Measurements from ENCODE around the gene LRRFIP2.

LRRFIP2 gene

GRCh38 chr3:37190667-37191066 lies 16.3 kb upstream of the LRRFIP2 start:
- in situ Hi-C loops (cut with MboI; ENCODE audit: low sequenced_read_pairs): no loop called here

DNA sequence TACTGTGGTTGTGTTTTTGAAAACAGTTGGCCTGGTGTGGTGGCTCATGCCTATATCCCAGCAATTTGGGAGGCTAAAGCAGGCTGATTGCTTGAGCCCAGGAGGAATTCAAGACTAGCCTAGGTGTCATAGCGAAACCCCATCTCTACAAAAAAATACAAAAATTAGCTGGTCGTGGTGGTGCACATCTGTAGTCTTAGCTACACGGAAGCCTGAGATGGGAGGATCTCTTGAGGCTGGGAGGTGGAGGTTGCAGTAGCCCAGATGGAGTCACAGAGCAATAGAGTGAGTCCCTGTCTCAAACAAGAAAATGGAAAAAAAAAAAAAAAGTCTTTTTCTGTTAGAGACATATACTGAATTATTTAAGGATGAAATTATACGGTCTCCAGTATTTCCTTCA lies 14.7 kb upstream of the LRRFIP2 start:
- in situ Hi-C loops (cut with MboI; ENCODE audit: low sequenced_read_pairs): no loop called here

DNA sequence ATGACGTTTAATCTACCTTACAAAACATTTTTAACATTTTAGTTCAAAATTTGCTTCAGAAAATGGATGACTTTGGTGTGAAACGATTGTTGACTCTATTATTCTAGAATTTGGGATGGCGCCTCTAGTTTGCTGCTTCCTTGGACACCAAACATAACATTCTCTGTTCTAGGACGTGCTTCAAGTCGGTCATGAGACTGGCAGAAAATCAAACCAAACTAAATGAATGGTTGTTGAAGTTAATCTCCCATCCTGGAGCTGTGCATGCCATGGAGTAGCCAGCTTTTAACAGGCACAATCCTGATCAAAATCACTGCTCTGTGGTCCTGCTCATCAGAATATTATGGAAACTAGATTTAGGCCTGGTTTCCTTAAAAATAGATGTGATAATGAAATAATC lies 9.6 kb upstream of the LRRFIP2 start:
- in situ Hi-C loops (cut with MboI; ENCODE audit: low sequenced_read_pairs): no loop called here

- in situ Hi-C loops (cut with MboI; ENCODE audit: low sequenced_read_pairs): no loop called here
Observed at GRCh38 chr3:37183375-37183831, 9.0 kb upstream of the LRRFIP2 start.

DNA sequence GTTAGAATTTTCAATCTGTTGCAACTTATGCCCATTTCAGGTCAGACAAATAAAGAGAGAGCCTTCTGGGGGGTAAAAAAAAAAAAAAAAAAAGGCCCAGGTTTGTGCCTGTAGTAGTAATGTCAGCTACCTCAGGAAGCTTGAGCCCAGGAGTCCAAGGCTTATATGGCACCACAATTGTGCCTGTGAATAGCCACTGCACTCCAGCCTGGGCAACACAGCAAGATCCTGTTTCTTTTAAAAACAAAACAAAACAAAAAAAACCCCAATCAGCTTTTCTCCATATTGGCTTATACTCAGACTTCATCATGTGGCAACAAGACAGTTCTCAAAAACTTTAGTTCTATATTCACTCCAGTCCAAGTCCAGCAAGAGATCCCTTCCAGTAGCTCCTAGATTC lies 8.4 kb upstream of the LRRFIP2 start:
- in situ Hi-C loops (cut with MboI; ENCODE audit: low sequenced_read_pairs): no loop called here

DNA sequence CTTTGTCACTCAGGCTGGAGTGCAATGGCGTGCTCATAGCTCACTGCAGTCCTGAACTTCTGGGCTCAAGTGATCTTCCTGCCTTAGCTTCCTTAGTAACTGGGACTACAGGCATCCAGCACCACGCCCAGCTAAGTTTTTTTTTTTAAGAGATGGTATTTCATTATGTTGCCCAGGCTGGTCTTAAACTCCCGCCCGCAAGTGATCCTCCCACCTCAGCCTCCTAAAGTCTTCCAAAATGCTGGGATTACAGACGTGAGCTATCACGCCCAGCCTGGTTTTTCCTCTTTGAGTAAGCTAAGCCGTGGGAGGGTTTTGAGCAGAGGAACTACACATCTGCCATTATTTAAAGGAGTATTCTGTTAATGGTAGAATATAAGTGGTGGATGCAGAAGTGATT lies 7.4 kb upstream of the LRRFIP2 start:
- in situ Hi-C loops (cut with MboI; ENCODE audit: low sequenced_read_pairs): no loop called here

DNA sequence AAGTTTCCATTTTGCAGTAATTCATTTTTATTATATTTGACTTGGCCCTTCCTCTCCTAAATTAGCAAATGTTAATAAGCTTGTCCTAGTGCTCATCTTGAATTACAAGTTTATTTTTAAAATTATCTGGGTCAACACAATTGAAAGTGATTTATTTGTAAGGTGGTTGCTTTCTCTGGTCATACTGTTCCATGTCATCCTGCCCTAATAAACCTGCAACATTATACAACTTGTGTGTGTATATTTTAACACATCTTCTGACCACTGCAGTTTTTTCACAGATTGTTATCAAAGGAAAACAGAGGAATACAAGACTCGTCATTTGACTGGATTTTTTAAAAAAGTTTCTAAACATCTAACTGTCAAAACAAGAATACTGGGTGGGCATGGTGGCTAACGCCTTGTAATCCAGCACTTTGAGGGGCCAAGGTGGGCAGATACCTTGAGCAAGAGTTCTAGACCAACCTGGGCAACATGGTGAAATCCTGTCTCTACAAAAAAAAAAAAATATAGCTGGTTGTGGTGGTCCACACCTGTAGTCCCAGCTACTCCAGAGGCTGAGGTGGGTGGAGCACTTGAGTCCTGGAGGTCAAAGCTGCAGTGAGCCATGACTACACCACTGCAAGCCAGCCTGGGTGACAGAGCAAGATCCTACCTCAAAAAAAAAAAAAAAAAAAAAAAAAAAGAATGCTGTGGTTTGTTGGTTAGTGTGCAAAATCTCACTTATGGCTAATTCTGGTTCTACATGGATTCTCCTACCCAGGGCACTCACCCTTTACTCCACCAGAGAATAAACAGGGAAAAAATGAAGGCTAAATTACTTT lies 5.0 kb upstream of the LRRFIP2 start:
- in situ Hi-C loops (cut with MboI; ENCODE audit: low sequenced_read_pairs): no loop called here

DNA sequence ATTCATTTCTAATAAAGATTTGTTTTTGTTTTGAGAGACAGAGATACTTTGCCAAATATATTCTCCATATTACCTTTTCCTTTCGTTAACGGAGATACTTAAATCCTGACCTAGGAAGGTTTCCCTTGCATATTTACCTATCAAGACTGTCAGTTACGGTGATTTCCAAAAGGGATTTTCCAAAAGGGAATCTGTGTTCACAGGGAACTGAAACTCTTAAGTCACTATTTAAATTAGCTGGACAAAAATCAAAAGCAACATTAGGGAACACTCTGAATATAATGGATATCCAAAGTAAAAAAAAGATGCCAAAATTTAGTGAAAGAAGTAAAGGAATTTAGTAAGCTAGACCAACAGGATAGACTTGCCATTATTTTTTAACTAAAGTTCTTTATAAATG lies 576 bp downstream of the LRRFIP2 start:
- in situ Hi-C loops (cut with MboI; ENCODE audit: low sequenced_read_pairs): no loop called here

- in situ Hi-C loops (cut with MboI; ENCODE audit: low sequenced_read_pairs): no loop called here
Observed at GRCh38 chr3:37171144-37171543, 3.2 kb downstream of the LRRFIP2 start.

- in situ Hi-C loops (cut with MboI; ENCODE audit: low sequenced_read_pairs): no loop called here
Observed at GRCh38 chr3:37170513-37170912, 3.9 kb downstream of the LRRFIP2 start.

DNA sequence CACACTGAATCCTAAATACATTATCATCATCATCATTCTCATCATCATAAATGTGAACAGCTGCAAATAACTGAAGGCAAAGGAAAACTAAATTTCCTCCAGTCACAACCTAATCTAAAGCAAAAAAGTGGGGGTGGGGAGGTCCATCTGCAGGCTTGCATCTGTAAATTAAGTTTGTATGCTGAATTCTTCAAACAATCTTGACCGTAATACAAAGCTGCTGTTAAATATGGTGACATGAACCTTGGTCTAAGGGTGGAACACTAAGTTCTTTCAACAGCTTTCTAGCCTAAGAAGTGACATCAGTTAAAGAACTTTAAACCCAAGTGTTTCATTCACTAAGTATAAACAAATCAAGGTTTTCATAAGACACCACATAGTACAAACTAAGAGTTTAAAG lies 4.3 kb downstream of the LRRFIP2 start:
- in situ Hi-C loops (cut with MboI; ENCODE audit: low sequenced_read_pairs): no loop called here

DNA sequence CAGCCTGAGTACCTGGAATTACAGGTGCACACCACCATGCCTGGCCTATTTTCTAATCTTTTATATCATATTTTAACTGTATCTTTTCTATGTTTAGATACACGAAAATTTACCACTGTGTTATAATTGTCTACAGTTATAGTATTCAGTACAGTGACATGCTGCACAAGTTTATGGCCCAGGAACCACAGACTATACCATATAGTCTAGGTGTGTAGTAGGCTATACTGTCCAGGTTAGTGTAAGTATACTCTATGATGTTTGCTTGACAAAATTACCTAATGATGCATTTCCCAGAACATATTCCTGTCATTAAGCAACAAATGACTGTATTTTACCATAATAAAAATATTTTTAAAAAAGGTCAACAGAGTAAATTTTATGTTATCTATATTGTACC lies 5.5 kb downstream of the LRRFIP2 start:
- in situ Hi-C loops (cut with MboI; ENCODE audit: low sequenced_read_pairs): no loop called here

DNA sequence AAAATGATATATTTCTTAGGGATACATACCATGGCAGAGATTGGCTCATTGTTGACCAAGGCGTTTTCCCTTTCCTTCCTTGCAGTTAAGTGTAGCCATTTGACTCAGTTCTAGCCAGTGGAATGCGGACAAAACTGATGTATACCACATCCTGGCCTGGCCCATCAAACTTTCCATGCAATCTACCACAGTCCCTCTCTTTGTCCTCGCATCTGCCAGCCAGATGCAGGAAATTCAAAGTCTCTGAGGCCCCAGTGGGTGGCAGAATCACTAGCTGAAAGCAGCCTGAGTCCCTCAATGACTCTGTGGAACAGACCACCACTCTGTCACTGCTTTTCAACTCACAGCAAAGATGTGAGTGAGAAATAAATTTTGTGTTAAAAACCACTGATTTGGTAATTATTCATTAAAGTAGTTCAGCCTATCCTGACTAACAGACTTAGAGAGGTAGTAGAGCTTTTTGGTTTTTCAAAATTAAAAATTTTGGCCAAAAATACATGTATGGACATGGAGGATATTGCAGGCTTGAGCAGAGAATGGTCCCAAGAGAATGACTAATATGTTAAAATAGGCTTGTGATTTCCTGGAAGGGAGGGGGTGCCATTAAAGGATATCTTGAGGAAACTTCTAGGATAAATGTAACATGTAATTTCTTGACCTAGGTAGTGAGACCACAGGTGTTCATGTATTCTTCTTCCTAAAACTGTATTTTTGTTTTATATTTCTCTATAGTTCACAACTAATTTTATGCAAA lies 10.9 kb downstream of the LRRFIP2 start:
- in situ Hi-C loops (cut with MboI; ENCODE audit: low sequenced_read_pairs): no loop called here

GRCh38 chr3:37162501-37163245 lies 11.7 kb downstream of the LRRFIP2 start:
- in situ Hi-C loops (cut with MboI; ENCODE audit: low sequenced_read_pairs): no loop called here

- in situ Hi-C loops (cut with MboI; ENCODE audit: low sequenced_read_pairs): no loop called here
Observed at GRCh38 chr3:37161351-37161750, 13.0 kb downstream of the LRRFIP2 start.

DNA sequence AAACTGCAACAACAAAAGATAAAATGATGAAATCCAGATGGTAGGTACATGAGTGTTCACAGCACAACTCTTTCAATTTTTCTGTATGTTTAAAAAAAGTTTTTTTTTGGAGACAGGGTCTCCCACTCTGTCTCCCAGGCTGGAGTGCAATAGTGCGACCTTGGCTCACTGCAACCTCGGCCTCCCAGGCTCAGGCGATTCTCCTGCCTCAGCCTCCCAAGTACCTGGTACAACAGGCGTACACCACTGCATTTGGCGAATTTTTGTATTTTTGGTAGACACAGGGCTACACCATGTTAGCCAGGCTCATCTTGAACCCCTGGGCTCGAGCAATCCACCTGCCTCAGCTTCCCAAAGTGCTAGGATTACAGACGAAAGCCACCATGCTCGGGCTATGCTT lies 18.6 kb downstream of the LRRFIP2 start:
- in situ Hi-C loops (cut with MboI; ENCODE audit: low sequenced_read_pairs): no loop called here

GRCh38 chr3:37154668-37155314 lies 19.6 kb downstream of the LRRFIP2 start:
- in situ Hi-C loops (cut with MboI; ENCODE audit: low sequenced_read_pairs): no loop called here

DNA sequence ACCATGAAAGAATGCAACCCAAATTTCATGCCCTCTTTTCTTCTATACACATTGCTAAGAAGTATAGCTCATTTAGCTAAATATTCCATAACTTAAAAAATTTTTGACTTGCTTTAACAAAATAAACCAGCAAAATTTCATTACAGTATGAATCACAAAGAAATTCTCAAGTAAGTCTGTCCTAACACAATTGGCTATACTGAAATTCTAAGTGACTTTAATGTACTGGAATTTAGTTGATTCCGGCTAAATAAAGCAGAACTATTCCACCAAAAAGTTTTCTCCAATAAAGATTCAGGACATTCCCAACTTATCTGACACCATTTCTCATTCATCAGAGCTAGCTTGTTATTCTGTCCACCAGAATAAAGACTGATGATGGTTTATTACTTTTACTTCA lies 23.8 kb downstream of the LRRFIP2 start:
- in situ Hi-C loops (cut with MboI; ENCODE audit: low sequenced_read_pairs): no loop called here

DNA sequence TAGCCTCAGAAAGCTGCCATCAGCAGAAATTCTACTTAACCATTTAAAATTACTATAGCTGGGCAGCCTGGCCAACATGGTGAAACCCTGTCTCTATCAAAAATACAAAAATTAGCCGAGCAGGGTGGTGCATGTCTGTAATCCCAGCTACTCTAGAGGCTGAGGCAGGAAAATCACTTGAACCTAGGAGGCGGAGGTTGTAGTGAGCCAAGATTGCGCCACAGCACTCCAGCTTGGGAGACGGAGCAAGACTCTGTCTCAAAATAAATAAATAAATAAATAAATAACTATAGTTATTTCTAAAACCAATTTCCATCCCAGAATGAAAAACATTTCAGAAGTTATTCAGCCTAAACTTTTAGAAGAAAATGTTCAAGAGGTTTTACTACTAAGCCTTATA lies 25.1 kb downstream of the LRRFIP2 start:
- in situ Hi-C loops (cut with MboI; ENCODE audit: low sequenced_read_pairs): no loop called here

DNA sequence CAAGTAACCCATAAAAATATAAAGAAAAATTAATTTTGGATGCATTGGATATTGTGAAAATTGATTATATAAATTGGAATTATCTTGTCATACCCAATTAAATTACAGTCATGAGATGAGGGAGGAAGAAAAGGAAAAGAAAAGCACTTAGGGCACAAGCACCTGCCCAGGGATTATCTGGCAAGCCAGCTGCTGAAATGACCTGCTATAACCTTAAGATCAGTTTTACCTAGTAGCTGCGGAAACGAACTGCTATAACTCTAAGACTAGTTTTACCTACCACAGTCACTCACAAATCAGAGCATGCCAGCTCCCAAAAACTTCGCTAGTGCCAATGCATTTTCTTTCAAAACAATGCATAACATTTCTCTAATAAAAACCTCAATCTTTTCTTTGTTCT lies 26.2 kb downstream of the LRRFIP2 start:
- in situ Hi-C loops (cut with MboI; ENCODE audit: low sequenced_read_pairs): no loop called here

- in situ Hi-C loops (cut with MboI; ENCODE audit: low sequenced_read_pairs): no loop called here
Observed at GRCh38 chr3:37147666-37148065, 26.7 kb downstream of the LRRFIP2 start.

Data from hTERT RPE-1 (cell line).